Measurements from ENCODE around the gene ARHGAP22. TPM values are rescaled to one million over a fixed set of nuclear protein-coding genes. Genes with fewer than 3 reads are reported as not detected.

Gene ARHGAP22
- total RNA-seq, 1 experiment from 2014 or later = 9.9 TPM

- Histone ChIP-seq H3K27me3 (ENCODE audit: insufficient read depth, low read length) (no peaks in the 10 kb centered on the region), H3K4me3 (replicated peaks in 1 of 2; ENCODE audit: low read depth in 1 of 2, low read length in 2 of 2) (no peak overlapping the region), H3K36me3 (ENCODE audit: control insufficient read depth in 1 of 2, insufficient read depth in 2 of 2, low read length in 2 of 2) (no peaks in the 10 kb centered on the region), H2AFZ (ENCODE audit: low read depth, low read length, poor library complexity, severe bottlenecking) (no peak overlapping the region), H3K27ac (ENCODE audit: low read depth, low read length) (no peak overlapping the region), H3K9me2 (ENCODE audit: insufficient read depth) (no peaks in the 10 kb centered on the region), H3K79me2 (ENCODE audit: insufficient read depth, low read length) (no peaks in the 10 kb centered on the region), H3K9me3 (ENCODE audit: control insufficient read depth in 1 of 2, insufficient read depth in 1 of 2, low read depth in 1 of 2, low read length in 2 of 2) (no peaks in the 10 kb centered on the region), H3K9ac (ENCODE audit: low read length) (no peak overlapping the region), H4K20me1 (ENCODE audit: insufficient read depth) (no peaks in the 10 kb centered on the region), H3K4me1 (ENCODE audit: control insufficient read depth in 1 of 2, insufficient read depth in 2 of 2, low read length in 2 of 2) (no peaks in the 10 kb centered on the region; a peak in 1 of 4 replicates), H3K4me2 (ENCODE audit: low read length) (no peak overlapping the region)
- RAD21 ChIA-PET (ENCODE audit: low non-redundant PET in 1 of 2, low total read pairs in 2 of 2, uncharacterized antibody in 2 of 2, unreplicated experiment in 2 of 2) = interaction anchor here in 1 of 2 experiments (1.4 kb wide), 1 partner anchor 81 kb away, joined by 4 read pairs; no protein-coding TSS in a partner anchor
- CTCF ChIA-PET = interaction anchor here (0.6 to 2.0 kb wide), 5 partner anchors 19 to 212 kb away, joined by 3 to 17 read pairs (median 4); no protein-coding TSS in a partner anchor
- POLR2A ChIA-PET = no interaction called here
- DNase-seq (ENCODE audit: low read depth, low spot score) (peak; percentile 12), ATAC-seq (peak; percentile 65)
- intact Hi-C loops (cut with micrococcal nuclease) = no loop called here
- no TSS peak for BruUV-seq (replicated peaks)
- TF ChIP-seq MAX (IDR thresholded peaks at IDR 0.05) (no peak), REST (IDR thresholded peaks at IDR 0.05; ENCODE audit: low read depth) (no peak), RAD21 (IDR thresholded peaks at IDR 0.05; ENCODE audit: low read depth) (peak; percentile 51), SRF (IDR thresholded peaks at IDR 0.05; ENCODE audit: low read depth) (no peak), CTCF (IDR thresholded peaks at IDR 0.05 in 2 of 3, conservative IDR thresholded peaks at IDR 0.05 in 1 of 3; ENCODE audit: borderline replicate concordance in 1 of 3, insufficient read depth in 1 of 3, low read depth in 2 of 3, low read length in 2 of 3) (peak; percentile 16 to 39 (median 32); a peak in 4 of 6 replicates), EGR1 (IDR thresholded peaks at IDR 0.05; ENCODE audit: low read depth) (no peak), YY1 (IDR thresholded peaks at IDR 0.05; ENCODE audit: extremely low read depth, insufficient replicate concordance, low read depth, low read length) (no peak)
Measured at GRCh38 chr10:48444266-48444665, 160.6 kb downstream of the ARHGAP22 start.

Data from HCT116 (cell line).